Mesothelial cell of epicardium (in vitro differentiated cells): ENCODE measurements around the gene UFSP1. TPM values are rescaled to one million over a fixed set of nuclear protein-coding genes. Genes with fewer than 3 reads are reported as not detected.

ENCODE experiments used
- DNase-seq, 2 experiments: peaks; one replicate each; pipeline ENCODE4 v3.0.0; 2021; ENCODE audit warnings: low spot score in 2 of 2; ENCODE audit not compliant: unreplicated experiment in 2 of 2
- H3K27ac Mint-ChIP-seq: 2 replicates; pipeline ENCODE4 v1.8.0; 2021; ENCODE audit warnings: mixed read lengths
- H3K27me3 Mint-ChIP-seq: 2 replicates; pipeline ENCODE4 v1.8.0; 2021; ENCODE audit warnings: low read depth, mixed read lengths
- H3K36me3 Mint-ChIP-seq: 2 replicates; pipeline ENCODE4 v1.8.0; 2021; ENCODE audit warnings: mixed read lengths
- H3K4me1 Mint-ChIP-seq: 2 replicates; pipeline ENCODE4 v1.8.0; 2021; ENCODE audit warnings: mixed read lengths
- H3K4me3 Mint-ChIP-seq: 2 replicates; pipeline ENCODE4 v1.8.0; 2021; ENCODE audit warnings: mild to moderate bottlenecking, moderate library complexity, mixed read lengths
- H3K9me3 Mint-ChIP-seq: 2 replicates; pipeline ENCODE4 v1.8.0; 2021; ENCODE audit warnings: mixed read lengths
- microRNA-seq: library from miRNA; unstranded; fragments of <30 nt; microRNA quantifications from one replicate; pipeline ENCODE4 v1.2.0, GENCODE V29; 2021; ENCODE audit warnings: inconsistent platforms, mixed read lengths
- total RNA-seq: library from RNA; stranded (reverse); gene quantifications from 3 replicates; pipeline ENCODE4 v1.2.1, GENCODE V29; 2021
- TF ChIP-seq, protein P1 (sequence below): fragments of 200-600 bp; sonication (generic); IDR thresholded peaks from one replicate; pipeline ENCODE4 v1.5.0; 2021; ENCODE audit warnings: antibody characterized with exemption; ENCODE audit not compliant: unreplicated experiment

UFSP1 gene
- total RNA-seq, 1 donor from 2014 or later: 6.0 TPM

DNA sequence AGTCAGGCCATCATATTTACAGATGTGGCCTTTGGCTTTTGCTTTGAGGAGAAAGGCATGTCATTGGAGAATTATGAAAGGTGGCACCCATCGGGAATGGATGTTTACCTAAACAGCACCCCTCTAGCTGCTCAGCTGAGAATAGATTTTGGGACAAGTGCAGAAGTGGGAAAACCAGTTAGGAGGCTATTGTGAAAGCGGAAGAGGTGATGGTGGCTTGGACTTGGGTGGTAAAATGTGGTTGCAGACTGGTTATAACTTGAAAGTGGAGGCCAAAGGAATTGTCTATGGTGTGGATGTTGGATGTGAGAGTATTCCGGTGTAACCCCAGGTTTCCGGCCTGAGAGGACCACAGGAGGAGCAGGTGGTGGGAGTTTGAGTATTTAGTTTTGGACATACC is 42.2 kb downstream of the UFSP1 start:
- H3K9me3 Mint-ChIP-seq: no peaks in the 10 kb centered on the region
- H3K4me3 Mint-ChIP-seq: no peak overlapping the region
- H3K36me3 Mint-ChIP-seq: no peaks in the 10 kb centered on the region
- no peaks in the 10 kb centered on the region for H3K27me3 Mint-ChIP-seq
- TF ChIP-seq, protein P1, sequence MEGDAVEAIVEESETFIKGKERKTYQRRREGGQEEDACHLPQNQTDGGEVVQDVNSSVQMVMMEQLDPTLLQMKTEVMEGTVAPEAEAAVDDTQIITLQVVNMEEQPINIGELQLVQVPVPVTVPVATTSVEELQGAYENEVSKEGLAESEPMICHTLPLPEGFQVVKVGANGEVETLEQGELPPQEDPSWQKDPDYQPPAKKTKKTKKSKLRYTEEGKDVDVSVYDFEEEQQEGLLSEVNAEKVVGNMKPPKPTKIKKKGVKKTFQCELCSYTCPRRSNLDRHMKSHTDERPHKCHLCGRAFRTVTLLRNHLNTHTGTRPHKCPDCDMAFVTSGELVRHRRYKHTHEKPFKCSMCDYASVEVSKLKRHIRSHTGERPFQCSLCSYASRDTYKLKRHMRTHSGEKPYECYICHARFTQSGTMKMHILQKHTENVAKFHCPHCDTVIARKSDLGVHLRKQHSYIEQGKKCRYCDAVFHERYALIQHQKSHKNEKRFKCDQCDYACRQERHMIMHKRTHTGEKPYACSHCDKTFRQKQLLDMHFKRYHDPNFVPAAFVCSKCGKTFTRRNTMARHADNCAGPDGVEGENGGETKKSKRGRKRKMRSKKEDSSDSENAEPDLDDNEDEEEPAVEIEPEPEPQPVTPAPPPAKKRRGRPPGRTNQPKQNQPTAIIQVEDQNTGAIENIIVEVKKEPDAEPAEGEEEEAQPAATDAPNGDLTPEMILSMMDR: no peak
- no peak overlapping the region for H3K27ac Mint-ChIP-seq
- no peak for DNase-seq
- H3K4me1 Mint-ChIP-seq: peaks cover 5% of the 10 kb centered on the region

DNA sequence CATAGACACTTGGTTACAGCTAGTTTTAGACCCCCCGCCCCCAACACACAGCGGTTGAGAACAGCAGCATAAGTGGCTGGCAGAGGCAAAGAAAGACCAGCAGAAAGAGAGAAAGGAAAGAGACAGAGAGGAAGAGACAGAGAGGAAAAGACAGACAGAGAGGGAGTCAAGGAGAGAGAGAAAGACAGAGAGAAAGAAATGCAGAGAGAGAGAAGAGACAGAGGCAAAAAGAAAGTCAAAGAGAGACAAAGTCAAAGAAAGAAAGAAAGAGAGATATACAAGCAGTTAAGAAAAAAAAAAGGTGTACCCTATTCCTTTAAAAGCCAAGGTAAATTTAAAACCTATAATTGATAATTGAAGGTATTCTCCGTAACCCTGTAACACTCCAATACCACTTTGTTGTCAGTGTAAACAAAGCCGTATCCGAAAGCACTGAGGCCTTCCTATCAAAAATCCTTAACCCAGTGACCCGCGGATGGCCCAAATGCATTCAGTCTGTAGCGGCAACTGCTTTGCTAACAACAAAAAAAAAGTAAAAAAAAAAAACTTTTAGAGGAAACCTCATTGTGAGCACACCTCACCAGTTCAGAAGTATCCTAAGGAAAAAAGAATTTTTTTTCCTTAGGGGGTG is 48.9 kb downstream of the UFSP1 start:
- Mint-ChIP-seq H3K4me1 (peaks cover 26% of the 10 kb centered on the region), H3K9me3 (no peaks in the 10 kb centered on the region), H3K27me3 (no peaks in the 10 kb centered on the region), H3K27ac (no peak overlapping the region), H3K4me3 (no peak overlapping the region), H3K36me3 (no peaks in the 10 kb centered on the region)
- TF ChIP-seq, protein P1: no peak
- DNase-seq: no peak

DNA sequence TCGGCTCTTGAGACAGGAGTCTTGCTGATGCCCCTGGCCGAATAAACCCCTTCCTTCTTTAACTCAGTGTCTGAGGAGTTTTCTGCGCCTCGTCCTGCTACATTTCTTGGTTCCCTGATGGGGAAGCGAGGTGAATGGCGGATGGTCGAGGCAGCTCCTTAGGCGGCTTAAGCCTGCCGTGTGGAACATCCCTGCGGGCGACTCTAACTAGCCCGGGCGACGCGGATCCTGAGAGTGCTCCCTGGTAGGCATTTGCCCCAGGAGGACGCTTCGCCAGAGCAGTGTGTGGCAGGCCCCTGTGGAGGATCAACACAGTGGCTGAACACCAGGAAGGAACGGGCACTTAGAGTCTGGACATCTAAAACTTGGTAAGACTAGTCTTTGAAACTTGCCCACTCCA is 50.2 kb downstream of the UFSP1 start:
- DNase-seq: no peak
- TF ChIP-seq, protein P1: no peak
- no peak overlapping the region for H3K27ac Mint-ChIP-seq
- no peak overlapping the region for H3K4me3 Mint-ChIP-seq
- no peaks in the 10 kb centered on the region for H3K36me3 Mint-ChIP-seq
- H3K4me1 Mint-ChIP-seq: peaks cover 28% of the 10 kb centered on the region
- H3K27me3 Mint-ChIP-seq: no peaks in the 10 kb centered on the region
- no peaks in the 10 kb centered on the region for H3K9me3 Mint-ChIP-seq

Small RNA genes within 50 kb of the gene (microRNA-seq; reads per million reads assigned to microRNA genes)
- gene MIR6875: 1.2 reads per million

Other genes starting within 250 kb of the UFSP1 start
- gene TFR2, start 248.2 kb downstream of the UFSP1 start, total RNA-seq: 0.38 to 0.69 TPM (median 0.54 TPM) in 3 replicates
- gene ACTL6B, start 233.3 kb downstream of the UFSP1 start, total RNA-seq: not detected in 3 replicates
- gene GNB2, start 216.0 kb downstream of the UFSP1 start, total RNA-seq: 173 to 178 TPM (median 174 TPM) in 3 replicates
- gene GIGYF1, start 195.5 kb downstream of the UFSP1 start, total RNA-seq: 98.5 to 99.2 TPM (median 99.1 TPM) in 3 replicates
- 26.0 to 27.2 TPM (median 26.6 TPM) in 3 replicates for gene POP7, start 183.6 kb downstream of the UFSP1 start, total RNA-seq
- gene EPO, start 169.2 kb downstream of the UFSP1 start, total RNA-seq: 0.16 to 0.27 TPM in 2 of 3 replicates, not detected in the other
- gene ZAN, start 156.1 kb downstream of the UFSP1 start, total RNA-seq: not detected in 3 replicates
- gene EPHB4, start 62.2 kb downstream of the UFSP1 start, total RNA-seq: 120 to 127 TPM (median 125 TPM) in 3 replicates
- gene SLC12A9, start 37.0 kb downstream of the UFSP1 start, total RNA-seq: 30.9 to 39.1 TPM (median 37.5 TPM) in 3 replicates
- 101 to 109 TPM (median 107 TPM) in 3 replicates for gene TRIP6, start 22.3 kb downstream of the UFSP1 start, total RNA-seq
- gene SRRT, start 14.6 kb downstream of the UFSP1 start, total RNA-seq: 229 to 245 TPM (median 240 TPM) in 3 replicates
- gene ACHE, start 6.2 kb upstream of the UFSP1 start, total RNA-seq: 9.2 to 10.4 TPM (median 9.6 TPM) in 3 replicates
- 2.0 to 2.4 TPM (median 2.2 TPM) in 3 replicates for gene MUC3A, start 59.8 kb upstream of the UFSP1 start, total RNA-seq
- 0.73 to 1.4 TPM (median 1.1 TPM) in 3 replicates for gene MUC12, start 79.8 kb upstream of the UFSP1 start, total RNA-seq
- not detected in 3 replicates for gene MUC17, start 130.4 kb upstream of the UFSP1 start, total RNA-seq
- 33.6 to 40.1 TPM (median 39.6 TPM) in 3 replicates for gene TRIM56, start 195.8 kb upstream of the UFSP1 start, total RNA-seq
- gene SERPINE1, start 237.4 kb upstream of the UFSP1 start, total RNA-seq: 11.4 to 15.1 TPM (median 14.2 TPM) in 3 replicates